GM18907 (cell line): ENCODE data around the gene PBOV1.

Experiments
- ATAC-seq: cut with Tn5 transposase; IDR thresholded peaks from one replicate; pipeline ENCODE4 v1.9.1; 2021; ENCODE audit warnings: mild to moderate bottlenecking, moderate library complexity; ENCODE audit not compliant: unreplicated experiment

Gene PBOV1

DNA sequence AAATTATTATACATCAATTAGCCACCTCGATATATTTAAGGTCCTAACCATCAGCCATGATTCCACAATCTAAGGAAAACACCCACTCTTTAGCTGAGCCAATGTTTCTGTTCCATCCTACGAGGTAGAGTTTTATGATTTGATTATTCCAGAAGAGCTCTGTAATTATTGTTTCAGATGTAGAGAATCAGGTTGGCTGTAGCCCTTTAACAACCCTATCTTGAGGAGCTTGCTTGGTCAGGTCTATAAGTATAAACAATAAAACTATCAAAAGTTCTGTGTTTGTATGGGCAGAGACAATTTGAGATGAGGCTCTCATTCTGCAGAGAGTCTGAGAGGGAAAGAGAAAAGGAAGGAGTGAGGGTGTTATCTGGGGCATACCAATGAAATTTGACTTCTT lies at the start of gene PBOV1:
PBOV1 (minus strand) TSS at position 43 of the 400 bp plus-strand sequence. CDS start 96 bp downstream, outside the sequence.
- ATAC-seq, result no peak

DNA sequence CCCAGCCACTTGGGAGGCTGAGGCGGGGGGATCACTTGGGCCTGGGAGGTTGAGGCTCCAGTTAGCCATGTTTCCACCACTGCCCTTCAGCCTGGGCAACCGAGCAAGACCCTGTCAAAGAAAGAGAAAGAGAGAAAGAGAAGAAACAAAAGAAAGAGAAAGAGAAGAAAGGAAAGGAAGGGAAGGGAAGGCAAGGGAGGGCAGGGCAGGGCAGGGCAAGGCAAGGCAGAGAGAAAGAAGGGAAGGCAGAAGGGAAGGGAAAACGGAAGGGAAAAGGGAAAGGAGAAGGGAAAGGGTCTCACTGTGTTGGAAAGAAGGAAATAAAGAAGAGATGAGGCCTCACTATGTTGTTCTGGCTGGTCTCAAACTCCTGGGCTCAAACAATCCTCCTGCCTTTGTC lies 47.8 kb upstream of the PBOV1 start:
- ATAC-seq, result no peak

DNA sequence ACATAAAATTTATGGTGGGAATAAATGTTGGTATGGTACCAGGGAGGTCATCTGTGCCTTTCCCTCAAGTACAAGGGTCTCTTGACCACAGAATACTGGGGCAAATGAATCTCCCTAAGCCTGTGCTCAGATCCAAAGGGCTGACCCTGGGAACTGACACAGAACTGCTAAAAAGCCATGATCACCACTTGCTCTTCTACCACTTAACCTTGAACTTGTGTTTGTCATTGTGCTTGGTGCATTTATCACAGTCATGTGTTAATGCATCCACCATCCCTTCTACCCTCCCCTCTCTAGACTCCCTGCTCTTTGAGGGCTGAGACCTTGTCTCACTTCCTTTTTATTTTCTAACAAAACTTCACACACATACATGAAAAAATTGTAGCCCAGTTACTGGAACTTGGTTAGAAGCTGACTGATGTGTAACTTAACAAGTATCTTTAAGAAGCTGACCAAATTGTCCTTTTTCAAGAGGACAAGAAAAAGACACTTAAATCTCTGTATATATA lies 46.1 kb upstream of the PBOV1 start:
- ATAC-seq, result no peak

DNA sequence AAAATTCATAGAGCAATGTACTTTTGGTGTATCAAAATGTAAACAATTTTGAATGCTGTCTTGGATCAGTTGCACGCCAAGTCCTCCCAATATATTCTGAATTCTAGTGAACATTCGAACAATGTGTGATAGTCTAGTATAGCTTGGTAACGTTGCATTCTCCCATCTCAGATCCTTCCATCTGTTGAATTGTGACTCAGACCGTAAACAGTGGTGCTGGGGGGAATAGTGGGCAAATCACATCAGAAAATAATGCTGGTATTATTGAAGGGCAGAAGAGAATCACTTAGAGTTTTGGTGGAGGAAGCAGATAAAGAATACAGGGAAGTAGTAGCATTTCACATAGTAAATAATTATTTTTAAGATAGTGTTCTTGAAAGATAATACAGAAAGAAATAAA lies 45.7 kb upstream of the PBOV1 start:
- no peak for ATAC-seq

DNA sequence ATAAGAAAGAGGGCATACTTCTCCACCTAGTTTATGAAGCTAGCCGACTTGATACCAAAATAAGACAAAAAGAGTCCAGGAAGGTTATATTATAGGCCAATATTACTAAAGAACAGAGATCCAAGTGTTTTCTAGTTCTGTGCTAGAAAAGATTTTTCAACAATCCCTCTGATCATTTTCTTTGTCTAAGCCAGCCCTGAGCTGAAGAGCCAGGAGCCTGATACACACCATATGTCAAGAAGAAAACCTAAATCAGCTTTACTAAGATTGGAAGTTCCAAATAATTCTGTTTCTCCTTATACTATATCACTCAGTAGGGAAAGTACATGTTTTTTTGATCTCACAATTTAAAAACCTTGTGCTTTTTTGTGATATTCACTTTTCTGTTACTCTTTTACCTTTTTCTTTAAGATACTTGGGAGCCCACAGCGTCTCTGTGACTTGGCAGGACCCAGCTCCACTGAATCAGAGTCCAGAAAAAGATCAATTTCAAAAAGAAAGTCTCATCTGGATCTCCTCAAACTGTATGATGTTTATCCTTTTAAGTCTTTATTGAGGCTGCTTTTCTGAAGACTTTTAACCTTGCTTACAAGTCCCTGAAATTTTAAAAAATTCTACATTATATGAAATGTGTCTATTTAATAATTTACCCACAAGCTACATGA lies 43.0 kb upstream of the PBOV1 start:
- no peak for ATAC-seq

DNA sequence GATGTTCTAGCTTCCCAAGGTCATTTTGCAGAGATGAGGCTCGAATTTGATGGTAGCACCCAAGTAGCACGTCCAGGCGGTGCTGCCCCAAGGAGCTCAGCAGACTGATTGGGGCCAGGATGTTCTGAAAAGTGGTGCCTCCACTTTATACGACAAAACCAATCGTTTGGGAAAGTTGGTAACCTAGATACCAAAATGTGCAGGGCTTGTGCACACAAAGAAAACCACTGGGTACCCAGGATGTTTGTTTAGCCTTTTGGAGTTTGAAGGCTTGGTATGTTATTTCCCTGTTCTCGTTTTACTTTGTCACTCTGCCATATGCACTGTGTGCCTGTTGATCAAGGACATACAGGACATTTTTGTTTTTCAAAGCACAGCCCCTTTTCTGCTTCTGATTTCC lies 40.7 kb upstream of the PBOV1 start:
- no peak for ATAC-seq

DNA sequence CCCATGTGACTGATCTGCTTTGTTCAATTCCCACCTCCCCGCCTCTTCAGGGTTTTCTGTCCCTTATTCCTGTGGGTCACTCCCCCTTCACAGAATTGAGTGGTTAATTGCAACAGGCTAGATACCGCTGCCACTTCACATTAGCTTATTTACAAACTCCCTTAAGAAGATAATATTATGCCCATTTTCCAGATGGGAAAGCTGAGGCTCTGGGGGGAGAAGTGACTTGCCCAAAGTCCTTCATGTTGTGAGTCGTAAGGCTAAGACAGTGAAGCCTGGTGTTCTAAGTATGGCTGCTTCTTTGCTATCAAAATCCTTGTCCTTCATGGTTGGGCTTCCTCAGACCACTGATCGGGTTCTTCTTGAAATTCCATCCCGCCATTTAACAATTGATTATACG lies 39.9 kb upstream of the PBOV1 start:
- no peak for ATAC-seq

DNA sequence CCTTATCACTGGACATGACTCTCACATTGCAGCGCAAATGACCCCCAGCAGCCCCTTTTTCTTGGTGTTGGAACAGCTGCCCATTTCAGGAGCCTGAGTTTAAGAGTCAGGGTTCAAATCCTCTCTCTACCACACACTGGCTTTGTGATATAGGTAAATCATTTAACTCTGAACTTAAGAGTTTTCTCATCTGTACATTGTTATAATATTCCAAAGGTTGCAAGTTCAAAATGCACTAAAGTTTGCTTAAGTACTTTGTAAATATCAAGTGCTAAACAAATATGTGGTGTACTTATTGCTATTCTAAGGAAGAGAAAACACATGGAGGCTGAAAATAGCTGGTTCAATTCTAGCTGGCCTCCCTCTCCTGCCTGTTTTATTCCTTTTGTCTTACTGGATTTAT lies 39.3 kb upstream of the PBOV1 start:
- no peak for ATAC-seq

DNA sequence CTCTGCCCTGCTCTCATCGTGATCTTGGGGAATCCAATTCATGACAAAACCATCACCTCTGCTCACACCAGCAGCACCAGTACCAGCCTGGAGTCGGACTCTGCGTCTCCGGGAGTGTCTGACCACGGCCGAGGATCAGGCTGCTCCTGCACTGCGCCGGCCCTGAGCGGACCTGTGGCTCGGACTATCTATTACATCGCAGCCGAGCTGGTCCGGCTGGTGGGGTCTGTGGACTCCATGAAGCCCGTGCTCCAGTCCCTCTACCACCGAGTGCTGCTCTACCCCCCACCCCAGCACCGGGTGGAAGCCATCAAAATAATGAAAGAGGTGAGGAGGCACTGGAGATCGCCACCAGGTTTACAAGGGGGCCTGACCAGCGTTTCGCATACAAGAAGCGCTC lies 37.2 kb upstream of the PBOV1 start:
- no peak for ATAC-seq

DNA sequence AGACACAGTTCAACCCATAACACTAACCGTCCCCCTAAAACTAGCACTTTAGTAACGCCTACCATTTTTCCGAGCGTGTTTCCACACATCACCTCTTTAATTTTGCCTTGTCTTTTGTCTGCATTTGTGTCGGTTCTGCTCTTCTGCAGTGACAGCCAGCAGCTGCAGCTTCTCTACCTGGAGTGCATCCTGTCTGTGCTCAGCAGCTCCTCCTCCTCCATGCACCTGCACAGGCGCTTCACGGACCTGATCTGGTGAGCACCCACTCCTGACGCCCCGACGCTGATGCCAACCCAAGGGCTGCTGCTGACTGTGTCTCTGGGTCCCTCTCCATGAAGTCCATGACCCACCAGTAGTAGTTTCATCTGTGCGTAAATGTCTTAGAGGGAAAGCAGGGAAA lies 35.4 kb upstream of the PBOV1 start:
- no peak for ATAC-seq

DNA sequence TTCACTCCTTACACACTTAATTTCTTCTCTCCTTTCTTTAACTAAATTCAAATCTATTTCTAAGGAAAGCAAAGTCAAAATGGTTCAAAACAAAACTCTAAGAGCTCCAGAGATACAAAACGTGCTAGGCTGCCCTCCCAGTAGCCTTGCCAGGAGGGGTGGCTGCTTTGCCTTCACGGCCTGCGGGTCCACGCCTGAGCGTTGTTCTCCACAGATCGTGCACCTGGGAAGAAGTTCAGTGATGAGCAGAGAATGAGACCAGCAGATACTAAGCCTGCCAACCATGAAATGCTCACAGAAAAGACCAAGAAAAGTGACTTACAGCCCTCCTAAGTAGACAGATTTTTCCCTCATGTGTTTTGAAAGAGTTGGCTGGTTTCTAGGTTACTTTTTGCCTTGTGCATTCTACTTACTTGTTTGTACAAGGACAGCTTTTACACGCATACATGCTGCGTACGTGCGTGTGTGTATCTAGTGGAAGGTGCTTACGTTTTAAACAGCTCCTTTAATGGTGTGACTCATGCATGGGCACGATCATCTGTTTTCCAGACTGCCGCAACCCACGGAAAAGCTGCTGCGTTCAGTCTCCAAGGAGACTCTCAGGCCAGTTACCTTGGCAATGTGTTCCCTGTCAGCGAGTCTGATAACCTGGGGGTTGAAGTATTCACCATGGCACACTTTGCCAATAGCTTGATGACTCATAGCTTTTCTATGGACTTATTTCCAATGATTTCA lies 32.4 kb upstream of the PBOV1 start:
- no peak for ATAC-seq

DNA sequence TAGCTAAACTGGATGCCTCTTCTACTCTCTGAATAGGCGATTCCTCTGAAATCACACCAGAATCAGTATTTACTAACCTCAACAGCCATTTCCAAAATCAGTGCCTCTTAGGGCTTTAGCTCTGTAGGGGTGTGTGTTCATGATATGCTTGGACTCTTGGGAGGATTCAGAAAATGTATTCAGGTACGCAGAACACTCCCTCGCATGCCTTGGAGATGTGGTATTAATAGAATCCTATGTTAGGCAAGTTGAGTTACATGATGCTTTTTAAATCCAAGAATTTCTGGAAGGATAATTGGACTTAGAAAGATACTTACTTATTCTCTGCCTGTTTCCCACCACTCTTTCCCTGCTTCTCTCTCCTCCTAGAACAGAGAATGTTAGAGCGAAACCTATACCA lies 31.8 kb upstream of the PBOV1 start:
- no peak for ATAC-seq

DNA sequence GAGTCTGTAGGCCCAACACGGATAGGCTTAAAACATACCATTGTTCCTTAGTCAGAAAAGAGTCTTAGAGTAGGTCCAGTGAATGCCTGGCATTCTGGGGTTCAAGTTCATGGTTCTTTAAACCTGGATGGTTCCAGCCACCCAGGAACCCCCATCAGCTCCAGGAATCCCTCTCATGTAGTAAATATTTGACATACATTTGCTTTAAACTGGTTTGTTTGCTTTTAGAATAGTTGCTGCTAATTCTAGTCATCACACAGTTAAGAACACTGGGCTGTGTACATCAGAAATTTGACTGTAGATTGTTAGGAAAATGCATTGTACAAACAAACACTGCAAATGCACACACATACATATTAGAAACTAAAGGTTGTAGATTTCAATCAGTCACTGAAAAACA lies 30.6 kb upstream of the PBOV1 start:
- no peak for ATAC-seq

DNA sequence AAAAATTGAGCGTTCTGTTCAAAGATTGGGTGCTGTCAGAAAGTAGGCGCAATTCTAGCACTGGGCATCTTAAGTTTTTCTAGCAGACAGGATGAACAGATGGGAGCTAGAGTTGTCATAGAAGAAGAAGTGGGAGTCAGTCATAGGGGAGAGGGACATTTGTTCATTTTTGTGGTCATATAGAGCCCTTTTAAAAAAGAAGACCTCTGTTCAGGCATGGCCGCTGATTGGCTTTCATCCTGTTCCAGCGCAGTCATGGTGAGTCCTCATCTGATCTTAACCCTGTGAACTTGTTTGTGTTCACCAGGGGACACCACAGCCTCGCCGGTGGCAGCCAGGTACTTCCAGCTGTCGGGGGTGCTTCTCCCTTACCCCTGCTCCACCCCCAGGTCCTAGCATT lies 29.7 kb upstream of the PBOV1 start:
- no peak for ATAC-seq

DNA sequence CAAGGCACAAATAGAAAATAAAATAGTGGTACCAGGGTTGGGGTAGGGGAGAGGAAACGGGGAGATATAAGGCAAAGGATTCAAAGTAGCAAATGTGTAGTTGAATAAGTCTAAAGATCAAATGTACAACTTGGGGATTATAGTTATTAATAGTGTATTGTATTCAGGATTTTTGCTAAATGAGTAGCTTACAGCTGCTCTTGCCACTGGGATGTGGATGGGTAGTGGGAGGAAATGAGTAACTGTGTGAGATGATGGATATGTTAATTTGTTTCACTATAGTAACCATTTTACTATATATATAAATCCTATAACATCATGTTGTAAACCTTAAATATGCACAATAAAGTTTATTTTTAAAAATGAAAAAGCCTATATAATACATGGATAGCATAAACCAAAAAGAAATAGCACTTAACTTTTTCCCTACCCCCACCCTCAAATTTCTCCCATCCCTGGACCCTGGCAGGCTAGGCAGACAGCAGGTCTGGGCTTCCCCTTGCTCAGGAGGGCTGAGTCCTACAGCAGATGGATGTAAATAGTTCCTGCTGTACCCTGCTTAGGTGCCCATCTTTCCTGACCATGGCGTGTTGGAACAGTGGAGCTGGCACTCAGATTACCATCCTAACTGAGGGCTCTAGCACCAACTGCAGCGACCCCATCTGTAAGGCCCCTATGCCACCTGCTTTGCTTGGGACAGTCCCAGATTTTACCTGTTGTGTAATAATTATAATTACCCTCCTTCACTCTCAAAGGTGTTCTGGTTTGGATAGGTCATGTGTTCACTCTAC lies 28.6 kb upstream of the PBOV1 start:
- no peak for ATAC-seq

DNA sequence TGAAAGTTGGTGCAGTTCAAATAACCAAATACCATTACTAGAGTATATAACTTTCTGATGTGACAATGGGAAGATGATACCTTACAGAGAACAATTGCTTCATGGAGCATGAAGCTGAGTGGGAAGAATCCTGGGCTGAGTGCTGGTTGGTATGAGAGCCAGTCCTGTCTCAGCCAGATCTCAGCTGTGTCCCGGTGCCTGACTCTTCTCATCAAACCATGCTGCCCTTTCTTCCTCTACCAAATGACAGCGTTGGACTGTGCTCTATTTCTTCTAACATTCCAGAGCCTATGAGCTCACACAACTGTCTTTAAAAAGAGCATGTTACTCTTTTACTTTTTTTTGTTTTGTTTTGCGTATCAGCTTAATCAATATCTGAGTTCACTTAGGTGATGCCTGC lies 27.5 kb upstream of the PBOV1 start:
- no peak for ATAC-seq

DNA sequence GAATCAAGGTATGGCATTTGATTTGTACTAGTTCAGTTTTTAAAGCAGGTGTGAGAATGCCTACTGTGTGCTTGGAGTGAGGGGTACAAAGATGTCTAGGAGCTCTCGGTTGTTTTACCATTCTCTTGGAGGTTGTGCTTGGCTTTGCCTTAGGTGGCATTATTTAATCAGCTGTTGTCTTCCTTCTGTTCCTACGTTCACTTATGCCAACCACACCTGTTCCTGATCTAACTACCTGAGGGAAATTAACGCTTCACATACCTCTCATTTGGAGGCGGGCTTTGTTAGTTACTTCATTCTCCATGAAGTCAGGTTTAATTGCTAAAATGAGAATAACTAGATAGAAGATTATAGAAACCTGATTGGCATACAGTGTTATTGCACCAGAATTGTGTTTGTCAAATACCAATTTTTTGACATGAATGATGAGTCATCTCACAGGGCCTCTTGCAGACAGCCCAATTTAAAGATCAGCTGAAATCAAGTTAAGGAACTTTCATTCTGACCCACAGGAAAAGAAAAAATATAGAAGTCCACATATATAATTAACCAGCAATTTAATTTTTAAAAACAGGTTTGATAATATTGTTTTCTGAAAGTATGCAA lies 24.8 kb upstream of the PBOV1 start:
- ATAC-seq, result no peak

DNA sequence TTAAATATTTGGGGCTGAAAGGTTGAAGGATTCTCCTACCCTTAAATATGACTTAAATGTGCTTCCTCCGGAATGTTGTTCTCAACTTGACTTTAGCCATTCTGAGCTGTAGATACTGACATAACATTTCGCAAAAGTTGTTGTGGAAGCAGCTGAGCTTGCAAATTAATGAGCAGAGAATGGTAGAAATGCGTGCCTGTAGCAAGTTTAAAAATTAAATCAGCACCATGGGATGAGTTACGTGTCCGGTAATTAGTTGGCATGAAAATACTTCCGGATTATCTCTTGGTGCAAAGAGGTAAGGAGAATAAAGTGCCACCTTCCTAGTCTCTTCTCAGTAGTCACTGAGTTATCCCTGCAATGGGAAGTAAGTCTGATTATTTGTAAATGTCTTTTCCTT lies 23.6 kb upstream of the PBOV1 start:
- ATAC-seq, result no peak

DNA sequence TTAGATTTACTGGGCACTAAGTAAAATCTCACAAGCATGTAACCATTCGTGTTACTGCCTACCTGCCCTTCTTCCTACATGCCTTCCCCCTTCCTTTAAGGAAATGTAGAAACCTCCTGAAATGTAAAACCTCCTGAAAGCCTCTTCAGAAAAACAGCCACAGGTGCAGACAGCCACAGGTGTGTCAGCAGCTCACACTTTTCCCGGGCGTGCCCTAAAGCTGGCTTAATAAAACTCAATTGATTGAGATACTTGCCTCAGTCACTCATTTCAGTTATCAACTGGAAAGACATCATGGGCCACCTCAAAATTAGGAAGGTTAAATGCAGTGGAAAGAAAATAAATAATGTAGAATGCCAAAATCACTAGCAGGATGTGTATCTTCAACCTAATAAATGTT lies 23.1 kb upstream of the PBOV1 start:
- ATAC-seq, result no peak

DNA sequence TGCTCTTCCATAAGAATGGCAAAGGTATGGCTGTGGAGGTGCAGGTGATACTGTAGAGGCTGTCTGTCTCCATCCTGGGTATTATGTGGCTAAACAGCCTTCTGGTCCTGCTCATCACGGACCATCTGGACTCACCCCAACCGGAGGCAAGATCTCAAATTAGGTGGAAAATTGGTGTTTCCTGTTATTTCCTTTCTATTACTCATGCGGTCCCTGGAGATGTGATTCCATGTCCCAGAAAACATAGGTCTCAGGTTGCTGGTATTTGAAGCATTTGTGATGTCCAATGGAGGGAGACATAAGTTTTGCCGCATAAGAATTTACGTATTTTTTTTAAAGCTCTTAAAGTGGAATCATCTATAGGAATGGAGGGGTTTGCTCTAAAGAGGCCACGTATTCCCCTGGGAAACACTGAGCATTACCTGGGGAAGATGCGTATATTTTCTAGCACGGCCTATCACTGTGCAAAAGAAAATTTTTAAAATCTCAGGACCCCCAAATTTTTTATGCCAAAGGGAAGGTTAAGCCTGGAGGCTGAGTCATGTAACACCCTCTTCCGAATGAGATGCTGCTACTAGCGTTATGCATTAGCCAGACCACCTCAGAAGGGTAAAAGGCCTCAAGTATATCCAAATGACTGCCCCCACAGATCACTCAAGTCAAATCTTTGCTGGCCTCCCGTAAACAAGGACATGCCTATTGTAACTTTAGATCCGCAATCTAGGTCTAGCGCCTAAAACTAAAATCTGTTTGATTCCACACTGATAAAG lies 22.4 kb upstream of the PBOV1 start:
- no peak for ATAC-seq

DNA sequence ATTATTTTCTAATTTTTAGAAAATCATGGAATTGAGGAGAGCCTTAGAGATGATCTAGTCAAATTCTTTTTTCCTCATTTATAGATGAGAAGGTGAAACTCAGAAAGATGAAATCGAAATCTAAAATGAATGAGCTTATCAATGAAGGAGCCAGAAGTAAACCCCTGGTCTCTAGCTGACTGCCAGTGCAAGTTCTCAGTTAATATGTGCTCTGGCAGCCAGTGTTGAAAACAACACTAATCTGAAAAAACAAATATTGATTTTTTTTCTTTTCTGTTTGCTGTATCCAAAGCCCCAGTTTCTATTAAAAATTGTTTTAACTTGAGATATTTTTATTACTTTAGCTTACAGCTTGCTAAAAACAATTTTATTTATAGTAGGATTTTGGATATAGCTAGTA lies 21.5 kb upstream of the PBOV1 start:
- ATAC-seq, result no peak
